Measurements from ENCODE around the gene PABPN1L.
"Not testable (repeated sequence)": the region's sequence is repeated elsewhere in the genome, so short reads cannot be mapped to it uniquely, and the experiment has no call there.

The PABPN1L gene

GRCh38 chr16:88830783-88831182 lies 35.7 kb downstream of the PABPN1L start:
- no peak for DNase-seq (ENCODE audit: low read depth)

- no peak for DNase-seq (ENCODE audit: low read depth)
These were observed 36.2 kb downstream of the PABPN1L start for GRCh38 chr16:88830258-88830657.

DNA sequence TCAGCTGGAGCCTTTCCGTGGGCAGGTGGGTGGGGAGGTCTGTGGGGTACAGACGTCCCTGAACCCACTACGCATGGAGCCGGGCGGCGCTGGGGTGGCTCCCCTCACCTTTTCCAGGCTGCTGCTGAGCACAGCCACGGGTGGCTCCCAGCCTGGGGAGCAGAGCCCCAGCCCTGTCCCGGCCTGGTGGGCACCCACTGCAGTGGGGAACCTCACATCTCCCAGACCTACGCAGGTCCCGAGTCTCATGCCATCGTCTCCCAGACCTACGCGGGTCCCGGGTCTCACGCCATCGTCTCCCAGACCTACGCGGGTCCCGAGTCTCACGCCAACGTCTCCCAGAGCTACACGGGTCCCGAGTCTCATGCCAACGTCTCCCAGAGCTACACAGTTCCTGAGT lies 37.7 kb downstream of the PABPN1L start:
- no peak for DNase-seq (ENCODE audit: low read depth)

DNA sequence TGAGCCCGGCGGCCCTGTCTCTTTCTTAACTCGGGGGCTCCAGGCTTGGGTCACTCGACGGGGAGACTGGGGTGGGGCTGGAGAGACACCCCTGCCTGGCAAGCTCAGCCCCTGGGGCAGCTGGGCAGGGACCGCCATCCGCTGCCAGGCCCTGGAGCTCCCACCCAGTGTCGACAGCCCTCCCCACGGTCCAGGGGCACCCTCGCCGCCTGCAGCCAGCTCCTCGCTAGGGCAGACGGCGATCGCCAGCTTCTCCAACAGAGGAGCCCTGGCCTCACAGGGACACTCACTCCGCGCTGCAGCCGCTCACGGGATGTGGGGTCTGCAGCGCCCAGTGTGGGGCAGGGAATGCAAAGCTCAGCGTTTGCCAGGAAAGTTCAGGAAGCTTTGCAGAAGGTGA lies 38.7 kb downstream of the PABPN1L start:
- DNase-seq (ENCODE audit: low read depth), result no peak

- DNase-seq (ENCODE audit: low read depth), result no peak
These were observed 40.2 kb downstream of the PABPN1L start for GRCh38 chr16:88826070-88826840.

- no peak for DNase-seq (ENCODE audit: low read depth)
These were observed 41.3 kb downstream of the PABPN1L start for GRCh38 chr16:88825146-88825545.

DNA sequence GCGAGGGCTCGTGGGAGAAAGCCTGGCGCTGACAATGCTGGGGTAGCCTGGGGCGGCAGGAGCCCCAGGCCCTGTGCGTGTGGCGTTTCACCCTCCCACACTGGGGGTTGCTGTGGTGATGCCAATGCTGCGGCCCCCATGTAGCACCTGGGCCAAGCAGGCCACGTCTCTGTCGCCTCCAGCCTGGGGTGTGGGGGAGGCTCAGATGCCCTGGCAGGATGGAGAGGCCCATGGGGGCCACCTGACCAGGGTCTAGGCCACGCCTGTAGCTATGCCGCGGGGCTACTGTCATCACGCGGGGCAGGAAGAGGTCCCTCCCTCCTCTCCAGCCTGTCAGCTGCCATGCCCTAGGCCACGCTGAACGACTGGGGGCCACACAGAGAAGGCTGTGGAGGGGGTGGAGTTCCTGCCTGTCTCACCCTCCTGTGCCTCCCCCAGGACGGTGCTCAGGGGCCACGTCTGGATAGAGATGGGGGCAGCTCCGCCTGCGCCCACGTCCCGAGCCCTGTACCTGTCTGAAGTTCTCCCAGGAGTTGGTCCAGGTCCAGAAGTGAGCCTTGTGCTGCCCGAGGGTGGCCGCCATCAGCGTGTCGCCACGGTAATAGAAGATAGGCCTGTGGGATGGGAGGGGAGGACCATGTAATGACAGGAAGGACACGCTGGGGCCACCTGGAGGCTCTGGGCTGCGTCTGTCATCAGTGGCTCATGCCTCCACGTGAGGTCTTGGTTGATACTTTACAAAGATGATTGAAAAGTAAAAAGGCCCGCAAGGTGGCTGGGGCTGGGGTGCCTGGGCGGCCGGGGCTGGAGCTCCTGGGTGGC lies 42.0 kb downstream of the PABPN1L start:
- no peak for DNase-seq (ENCODE audit: low read depth)

GRCh38 chr16:88823646-88824045 lies 42.8 kb downstream of the PABPN1L start:
- DNase-seq (ENCODE audit: low read depth), result not testable (repeated sequence)

DNA sequence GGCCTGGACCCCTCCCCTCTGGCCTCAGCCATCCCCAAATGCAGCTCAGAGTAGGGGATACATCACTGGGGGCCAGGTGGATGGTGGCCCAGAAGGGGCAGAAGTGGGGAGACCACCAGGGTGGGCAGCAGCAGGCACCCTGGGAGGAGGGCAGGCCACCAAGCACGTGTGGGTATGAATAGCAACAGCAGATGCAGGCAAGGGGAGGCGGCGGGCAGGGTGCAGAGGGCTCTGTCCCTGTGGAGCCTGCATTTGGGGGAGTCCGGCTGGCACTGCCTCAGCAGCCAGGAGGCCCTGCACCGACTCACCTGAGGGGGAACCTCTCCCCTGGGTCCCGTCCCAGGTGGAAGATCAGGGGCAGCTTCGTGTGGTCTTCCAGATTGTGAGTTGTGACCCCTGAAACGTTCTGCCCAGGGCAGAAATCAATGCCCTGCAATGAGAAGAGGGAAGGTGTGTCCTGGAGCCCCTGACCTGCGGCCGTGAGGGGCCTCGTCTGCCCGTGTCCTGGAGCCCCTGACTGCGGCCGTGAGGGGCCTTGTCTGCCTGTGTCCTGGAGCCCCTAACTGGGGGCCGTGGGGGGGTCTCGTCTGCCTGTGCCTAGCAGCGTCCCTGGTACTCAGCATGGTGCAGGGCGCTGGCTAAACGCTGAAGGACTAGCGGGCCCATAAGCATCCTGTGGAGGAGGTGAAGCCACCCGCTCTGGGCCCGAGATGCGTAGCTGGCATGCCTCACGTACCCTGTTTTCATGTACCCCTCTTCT lies 44.0 kb downstream of the PABPN1L start:
- no peak for DNase-seq (ENCODE audit: low read depth)

DNA sequence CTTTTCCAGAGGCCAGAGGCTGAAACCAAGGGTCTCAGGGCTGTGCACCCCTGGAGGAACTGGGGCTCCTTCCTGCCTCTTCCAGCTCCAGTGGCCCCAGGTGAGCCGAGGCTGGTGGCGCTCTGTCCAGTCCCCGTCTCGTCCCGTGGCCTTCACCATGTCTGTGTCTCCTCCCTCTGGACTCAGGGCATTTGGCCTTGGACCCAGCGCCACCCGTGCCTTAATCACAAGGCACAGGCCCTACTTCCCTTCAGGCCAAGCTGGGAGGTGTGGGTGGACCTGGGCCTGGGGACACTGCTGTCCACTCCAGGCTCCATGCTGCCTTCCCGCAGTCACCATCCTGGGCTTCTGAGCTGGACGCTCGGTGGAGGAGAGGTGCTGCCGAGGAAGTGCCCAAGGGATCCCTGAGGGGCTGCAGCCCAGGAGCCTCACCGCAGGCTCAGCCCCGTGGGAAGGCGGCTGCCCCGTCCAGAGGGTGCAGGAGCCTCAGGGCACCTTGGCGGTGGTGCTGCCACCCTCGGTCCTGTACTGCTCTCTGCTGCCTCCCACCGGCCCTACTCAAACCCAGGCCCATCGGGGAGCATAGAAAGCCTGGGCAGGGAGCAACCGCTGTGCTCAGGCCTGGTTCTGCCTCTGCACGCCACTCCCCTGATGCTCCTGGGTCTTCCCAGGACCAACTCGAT lies 45.2 kb downstream of the PABPN1L start:
- no peak for DNase-seq (ENCODE audit: low read depth)

GRCh38 chr16:88820385-88821025 lies 46.0 kb downstream of the PABPN1L start:
- no peak for DNase-seq (ENCODE audit: low read depth)

GRCh38 chr16:88819126-88819525 lies 47.3 kb downstream of the PABPN1L start:
- no peak for DNase-seq (ENCODE audit: low read depth)

DNA sequence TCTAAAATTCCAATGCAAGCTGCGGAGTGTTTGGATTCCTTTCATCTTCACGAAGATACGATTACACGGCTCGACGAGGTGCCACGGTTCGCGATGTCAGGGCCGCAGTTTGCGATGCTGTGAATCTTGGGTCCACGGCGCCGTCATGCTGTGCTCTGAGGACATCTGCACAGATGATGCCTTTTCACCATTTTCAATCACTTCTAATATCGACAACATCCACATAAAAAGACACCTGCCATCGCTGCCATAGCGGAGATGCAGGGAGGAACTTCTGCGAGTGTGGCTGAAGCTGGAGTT lies 47.9 kb downstream of the PABPN1L start:
- DNase-seq (ENCODE audit: low read depth), result no peak

DNA sequence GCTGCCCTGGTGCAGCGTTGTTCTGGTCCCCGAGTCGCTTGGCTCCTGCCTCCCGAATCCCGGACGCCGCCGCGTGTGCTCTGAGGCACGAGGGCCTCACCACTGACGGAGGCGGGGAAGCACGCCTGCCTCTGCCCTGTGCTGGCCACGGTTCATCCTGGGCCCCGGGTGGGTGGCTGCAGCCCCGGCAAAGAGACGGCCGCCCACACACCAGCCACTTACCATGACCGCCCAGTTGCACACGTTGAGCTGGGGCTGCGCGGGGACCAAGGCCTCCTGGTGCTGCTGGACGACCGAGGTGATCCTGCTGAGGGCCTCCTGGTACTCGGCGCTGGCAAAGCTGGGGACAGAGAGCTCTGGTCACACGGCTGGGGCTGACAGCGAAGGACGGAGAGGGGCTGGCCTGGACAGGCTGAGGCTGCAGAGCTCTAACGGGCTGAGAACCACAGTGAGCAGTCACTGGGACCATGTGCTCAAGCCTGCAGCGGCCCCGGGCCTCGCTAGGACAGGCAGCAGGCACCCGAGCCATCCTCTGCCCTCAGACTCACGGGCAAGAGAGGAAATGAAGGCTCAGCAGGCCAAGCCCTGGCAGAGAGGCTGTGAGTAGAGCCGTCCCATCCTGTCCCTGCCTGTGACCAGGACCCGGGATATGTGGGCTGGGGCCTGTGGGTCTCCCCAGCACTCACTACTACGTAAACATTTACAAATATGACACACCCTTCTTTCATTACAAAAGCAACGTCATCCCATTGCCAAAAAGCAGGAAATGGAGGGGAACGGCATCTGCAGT lies 48.5 kb downstream of the PABPN1L start:
- DNase-seq (ENCODE audit: low read depth), result no peak

GRCh38 chr16:88816736-88817535 lies 49.5 kb downstream of the PABPN1L start:
- DNase-seq (ENCODE audit: low read depth), result no peak

GRCh38 chr16:88815901-88816589 lies 50.4 kb downstream of the PABPN1L start:
- no peak for DNase-seq (ENCODE audit: low read depth)

GRCh38 chr16:88815227-88815626 lies 51.2 kb downstream of the PABPN1L start:
- DNase-seq (ENCODE audit: low read depth), result no peak

GRCh38 chr16:88814144-88814502 lies 52.3 kb downstream of the PABPN1L start:
- DNase-seq (ENCODE audit: low read depth), result no peak
